NCI-H128 (cell line): ENCODE results near the gene MAD2L1BP.
"Not testable (repeated sequence)": the region's sequence is repeated elsewhere in the genome, so short reads cannot be mapped to it uniquely, and the experiment has no call there.

Source experiments
- DNase-seq: peaks from one replicate; lab custom pipeline; 2025; ENCODE audit not compliant: unreplicated experiment; lab: John Stamatoyannopoulos, UW

MAD2L1BP gene

GRCh38 chr6:43625393-43625992 is 10.1 kb upstream of the MAD2L1BP start:
- DNase-seq, result no peak

GRCh38 chr6:43627008-43627825 is 8.4 kb upstream of the MAD2L1BP start:
- no peak for DNase-seq

- DNase-seq, result no peak
These were observed 7.1 kb upstream of the MAD2L1BP start for GRCh38 chr6:43628393-43629103.

GRCh38 chr6:43629104-43629504 is 6.5 kb upstream of the MAD2L1BP start, which contains the start of gene GTPBP2:
Gene GTPBP2 (minus strand): TSS chr6:43629264. CDS start chr6:43629162, 102 bp downstream.
- DNase-seq, result peak; percentile 96

- DNase-seq, result peak; percentile 97
These were observed 5.9 kb upstream of the MAD2L1BP start for GRCh38 chr6:43629505-43630300.

GRCh38 chr6:43630980-43631619 is 4.5 kb upstream of the MAD2L1BP start:
- DNase-seq, result no peak

GRCh38 chr6:43633002-43633401 is 2.6 kb upstream of the MAD2L1BP start:
- not testable (repeated sequence) for DNase-seq

- DNase-seq, result no peak
These were observed 837 bp upstream of the MAD2L1BP start for GRCh38 chr6:43634702-43635303.

GRCh38 chr6:43636308-43636659 is 644 bp downstream of the MAD2L1BP start:
- no peak for DNase-seq

- DNase-seq, result no peak
These were observed 4.6 kb downstream of the MAD2L1BP start for GRCh38 chr6:43639984-43640800.

- DNase-seq, result no peak
These were observed 9.4 kb downstream of the MAD2L1BP start, which contains the start of gene RSPH9 for GRCh38 chr6:43644940-43645612. Gene RSPH9 (plus strand): TSS chr6:43645036. CDS start chr6:43645099, 63 bp downstream.

- DNase-seq, result no peak
These were observed 9.9 kb downstream of the MAD2L1BP start for GRCh38 chr6:43645613-43645964.

- no peak for DNase-seq
These were observed 12.0 kb downstream of the MAD2L1BP start for GRCh38 chr6:43647613-43648012.

GRCh38 chr6:43648248-43648647 is 12.6 kb downstream of the MAD2L1BP start:
- DNase-seq, result no peak

GRCh38 chr6:43652822-43653221 is 17.2 kb downstream of the MAD2L1BP start:
- DNase-seq, result not testable (repeated sequence)

- no peak for DNase-seq
These were observed 21.7 kb downstream of the MAD2L1BP start for GRCh38 chr6:43657221-43657802.

- DNase-seq, result no peak
These were observed 22.5 kb downstream of the MAD2L1BP start for GRCh38 chr6:43658161-43658560.

GRCh38 chr6:43662948-43663347 is 27.3 kb downstream of the MAD2L1BP start:
- DNase-seq, result not testable (repeated sequence)
